ENCODE results near the gene CCDC74B.
"Not testable (repeated sequence)": the region's sequence is repeated elsewhere in the genome, so short reads cannot be mapped to it uniquely, and the experiment has no call there.

Gene CCDC74B

GRCh38 chr2:130143266-130144039 lies 1.5 kb downstream of the CCDC74B start:
- DNase-seq: not testable (repeated sequence)

- DNase-seq: not testable (repeated sequence)
Measured at GRCh38 chr2:130142396-130143265, 2.3 kb downstream of the CCDC74B start.

GRCh38 chr2:130141645-130142370 lies 3.1 kb downstream of the CCDC74B start:
- not testable (repeated sequence) for DNase-seq

GRCh38 chr2:130141002-130141401 lies 3.9 kb downstream of the CCDC74B start:
- not testable (repeated sequence) for DNase-seq

- not testable (repeated sequence) for DNase-seq
Measured at GRCh38 chr2:130140516-130140915, 4.4 kb downstream of the CCDC74B start.

GRCh38 chr2:130139331-130140280 lies 5.3 kb downstream of the CCDC74B start:
- DNase-seq: not testable (repeated sequence)

GRCh38 chr2:130138841-130139251 lies 6.1 kb downstream of the CCDC74B start:
- DNase-seq: not testable (repeated sequence)

- DNase-seq: not testable (repeated sequence)
Measured at GRCh38 chr2:130138326-130138725, 6.6 kb downstream of the CCDC74B start.

- not testable (repeated sequence) for DNase-seq
Measured at GRCh38 chr2:130137118-130137517, 7.8 kb downstream of the CCDC74B start.

- not testable (repeated sequence) for DNase-seq
Measured at GRCh38 chr2:130136546-130136945, 8.4 kb downstream of the CCDC74B start.

- DNase-seq: no peak
Measured at GRCh38 chr2:130135692-130136541, 9.0 kb downstream of the CCDC74B start.

GRCh38 chr2:130129120-130129829 lies 15.6 kb downstream of the CCDC74B start, which contains the start of gene POTEF:
Gene POTEF, minus strand, starts transcription at chr2:130129222. Its CDS starts 8,707 bp downstream, at chr2:130120515.
- DNase-seq: peak; percentile 15

- not testable (repeated sequence) for DNase-seq
Measured at GRCh38 chr2:130128464-130128863, 16.4 kb downstream of the CCDC74B start.

GRCh38 chr2:130127726-130128125 lies 17.2 kb downstream of the CCDC74B start:
- not testable (repeated sequence) for DNase-seq

GRCh38 chr2:130120924-130121323 lies 24.0 kb downstream of the CCDC74B start:
- DNase-seq: not testable (repeated sequence)

- peak; percentile 0 for DNase-seq
Measured at GRCh38 chr2:130102597-130103363, 42.1 kb downstream of the CCDC74B start.

Measured in SHP77 treated with DMSO at 0.1 percent for 48 hours (cell line).